ENCODE data around the gene IFRD2. TPM values are rescaled to one million over a fixed set of nuclear protein-coding genes. Genes with fewer than 3 reads are reported as not detected.

IFRD2 gene
- total and polyA plus RNA-seq, 2 of the 8 experiments (the other 6 are each of a cell fraction or from before 2014, with no cell fraction given): 76.7 to 88.8 TPM

DNA sequence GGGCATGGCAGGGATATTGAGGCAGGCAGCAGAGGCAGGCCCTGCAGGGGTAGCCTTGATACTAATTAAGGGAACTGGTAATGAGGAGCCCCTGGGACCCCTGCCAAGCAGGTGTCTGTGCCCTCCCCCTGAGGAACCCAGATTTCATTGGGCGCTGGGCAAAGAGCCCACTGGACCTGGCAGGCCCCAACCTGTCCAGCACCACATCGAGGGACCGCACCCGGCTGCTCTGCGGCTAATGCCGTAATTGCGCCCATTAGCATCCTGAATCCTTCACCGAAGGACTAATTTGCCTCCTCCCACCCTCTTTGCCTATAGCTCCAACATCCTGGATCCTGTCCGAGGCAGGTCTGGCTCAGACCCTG, 37.0 kb downstream of the IFRD2 start:
- no peak overlapping the region for H3K14ac ChIP-seq (ENCODE audit: insufficient read length)
- no peak overlapping the region for H3K23ac ChIP-seq (ENCODE audit: insufficient read length)
- peaks cover 20% of the 10 kb centered on the region for H3K79me1 ChIP-seq (ENCODE audit: low read depth, low read length)
- H4K8ac ChIP-seq (ENCODE audit: extremely low read depth, insufficient read depth, low read length): no peak overlapping the region
- no peak overlapping the region for H2AFZ ChIP-seq (ENCODE audit: low read length)
- WGBS, 2 experiments (ENCODE audit: extremely low coverage in 1 of 2, insufficient coverage in 1 of 2, insufficient read length in 1 of 2, insufficient replicate concordance in 2 of 2, low coverage in 1 of 2, low lambda C conversion rate in 2 of 2, missing lambda C conversion rate in 1 of 2): 98% methylated on average over 9 of the region's 9 CpGs; no CpG with 5 or more reads in 1 of the 2 experiments
- H3K9ac ChIP-seq (replicated peaks in 1 of 4; ENCODE audit: extremely low read depth in 1 of 4, low read depth in 3 of 4, low read length in 3 of 4): no peak overlapping the region
- H4K91ac ChIP-seq (replicated peaks; ENCODE audit: insufficient read length, low read length): no peak overlapping the region
- H3K27ac ChIP-seq (ENCODE audit: low read depth, low read length): no peak overlapping the region
- H3K4ac ChIP-seq (replicated peaks; ENCODE audit: insufficient read length, low read depth, low read length): no peak overlapping the region
- no peak overlapping the region for H2BK12ac ChIP-seq (ENCODE audit: low read depth, low read length)
- H4K5ac ChIP-seq (ENCODE audit: insufficient read length, low read depth, low read length): no peak overlapping the region
- H3K18ac ChIP-seq (ENCODE audit: extremely low read depth, low read length): no peak overlapping the region; the same call in 1 of the 2 replicates
- no peak overlapping the region for H3K4me2 ChIP-seq (ENCODE audit: insufficient read depth in 1 of 2, low read depth in 2 of 2, low read length in 2 of 2)
- no peak overlapping the region for H2BK15ac ChIP-seq (ENCODE audit: low read length)
- H4K20me1 ChIP-seq (replicated peaks in 1 of 2; ENCODE audit: control insufficient read depth in 1 of 2, insufficient read depth in 2 of 2, low read length in 2 of 2): peaks cover 3 to 29% of the 10 kb centered on the region in 2 experiments
- H3K4me1 ChIP-seq (replicated peaks in 1 of 4; ENCODE audit: control insufficient read depth in 3 of 4, insufficient read depth in 4 of 4, low read length in 3 of 4): peaks cover 0 to 4% (median 3%) of the 10 kb centered on the region in 4 experiments; a peak in 4 of 7 replicates
- H3K56ac ChIP-seq (replicated peaks; ENCODE audit: insufficient read length, low read depth, low read length): no peak overlapping the region
- no peak overlapping the region for H3K4me3 ChIP-seq (ENCODE audit: extremely low read depth in 1 of 4, insufficient read depth in 2 of 4, low read depth in 3 of 4, low read length in 4 of 4)
- H2BK20ac ChIP-seq (ENCODE audit: low read length): no peak overlapping the region
- CTCF ChIA-PET (ENCODE audit: partially characterized antibody): interaction anchor here (1.3 to 53.5 kb wide), 7 partner anchors 6 to 67 kb away, joined by 4 to 2149 read pairs (median 142); partner anchors contain the start of genes GNAI2, GNAT1, LSMEM2 and SEMA3B
- H3K23me2 ChIP-seq (ENCODE audit: low read depth, low read length): no peaks in the 10 kb centered on the region
- DNase-seq (ENCODE audit: low read depth in 1 of 2, low spot score in 2 of 2) (no peak), FAIRE-seq (no peak)
- peaks cover 17 to 36% (median 24%) of the 10 kb centered on the region in 4 experiments; a peak in 7 of 8 replicates for H3K36me3 ChIP-seq (ENCODE audit: control insufficient read depth in 2 of 4, insufficient read depth in 4 of 4, low read length in 3 of 4)
- H2AK5ac ChIP-seq (ENCODE audit: low read depth, low read length): no peak overlapping the region
- H3K27me3 ChIP-seq (replicated peaks in 1 of 4; ENCODE audit: control insufficient read depth in 3 of 4, extremely low read depth in 1 of 4, insufficient read depth in 3 of 4, low read length in 3 of 4): no peaks in the 10 kb centered on the region
- POLR2A ChIA-PET (ENCODE audit: partially characterized antibody): interaction anchor here (0.9 to 3.0 kb wide), 4 partner anchors 12 to 145 kb away, joined by 3 to 12 read pairs (median 6); partner anchors contain the start of gene GNAI2
- no peak overlapping the region for H2BK120ac ChIP-seq (replicated peaks; ENCODE audit: low read depth, low read length)
- H3K9me3 ChIP-seq (ENCODE audit: insufficient read depth in 2 of 2, low read depth in 1 of 2, low read length in 1 of 2): no peaks in the 10 kb centered on the region
- peaks cover 0 to 14% of the 10 kb centered on the region in 2 experiments; a peak in 2 of 4 replicates for H3K79me2 ChIP-seq (ENCODE audit: control insufficient read depth in 1 of 2, insufficient read depth in 2 of 2, low read length in 2 of 2)
- no peak overlapping the region for H2BK5ac ChIP-seq (ENCODE audit: low read depth, low read length)
- TF ChIP-seq CBX8 (IDR thresholded peaks at IDR 0.05; ENCODE audit: borderline replicate concordance, low read depth, low read length) (no peak), POU5F1 (IDR thresholded peaks at IDR 0.05; ENCODE audit: low read depth, low read length) (no peak), EGR1 (IDR thresholded peaks at IDR 0.05; ENCODE audit: borderline replicate concordance, low read depth, low read length) (no peak), RNF2 (IDR thresholded peaks at IDR 0.05; ENCODE audit: borderline replicate concordance, low read depth, low read length, missing control alignments, poor library complexity, severe bottlenecking) (no peak), PHF8 (conservative IDR thresholded peaks at IDR 0.05; ENCODE audit: low read depth, low read length) (no peak), RBBP5 (IDR thresholded peaks at IDR 0.05; ENCODE audit: borderline replicate concordance, low read depth, low read length) (no peak), YY1 (IDR thresholded peaks at IDR 0.05; ENCODE audit: low read depth, low read length) (no peak), TAF1 (IDR thresholded peaks at IDR 0.05; ENCODE audit: low read depth, low read length) (no peak), CHD1 (IDR thresholded peaks at IDR 0.05; ENCODE audit: low read depth, low read length) (no peak), GABPA (IDR thresholded peaks at IDR 0.05; ENCODE audit: borderline replicate concordance, insufficient read depth, low read length) (no peak), ZNF274 (IDR thresholded peaks at IDR 0.05; ENCODE audit: borderline replicate concordance, extremely low read depth, low read length) (no peak), RAD21 (IDR thresholded peaks at IDR 0.05 in 1 of 2, conservative IDR thresholded peaks at IDR 0.05 in 1 of 2; ENCODE audit: low read depth in 2 of 2, low read length in 2 of 2) (no peak), SAP30 (IDR thresholded peaks at IDR 0.05; ENCODE audit: insufficient read depth, insufficient replicate concordance, low read length) (no peak)

All from H1 (cell line).